GM21423 (cell line): Measurements from ENCODE around the gene VWDE.
A peak's percentile ranks its signal among the peaks of the same experiment; 100 is the strongest.
"Not testable (repeated sequence)": the region's sequence is repeated elsewhere in the genome, so short reads cannot be mapped to it uniquely, and the experiment has no call there.

ENCODE experiments used
- ATAC-seq: cut with Tn5 transposase; IDR thresholded peaks from one replicate; pipeline ENCODE4 v1.9.1; 2021; ENCODE audit warnings: mild to moderate bottlenecking, moderate library complexity; ENCODE audit not compliant: unreplicated experiment

Gene VWDE

DNA sequence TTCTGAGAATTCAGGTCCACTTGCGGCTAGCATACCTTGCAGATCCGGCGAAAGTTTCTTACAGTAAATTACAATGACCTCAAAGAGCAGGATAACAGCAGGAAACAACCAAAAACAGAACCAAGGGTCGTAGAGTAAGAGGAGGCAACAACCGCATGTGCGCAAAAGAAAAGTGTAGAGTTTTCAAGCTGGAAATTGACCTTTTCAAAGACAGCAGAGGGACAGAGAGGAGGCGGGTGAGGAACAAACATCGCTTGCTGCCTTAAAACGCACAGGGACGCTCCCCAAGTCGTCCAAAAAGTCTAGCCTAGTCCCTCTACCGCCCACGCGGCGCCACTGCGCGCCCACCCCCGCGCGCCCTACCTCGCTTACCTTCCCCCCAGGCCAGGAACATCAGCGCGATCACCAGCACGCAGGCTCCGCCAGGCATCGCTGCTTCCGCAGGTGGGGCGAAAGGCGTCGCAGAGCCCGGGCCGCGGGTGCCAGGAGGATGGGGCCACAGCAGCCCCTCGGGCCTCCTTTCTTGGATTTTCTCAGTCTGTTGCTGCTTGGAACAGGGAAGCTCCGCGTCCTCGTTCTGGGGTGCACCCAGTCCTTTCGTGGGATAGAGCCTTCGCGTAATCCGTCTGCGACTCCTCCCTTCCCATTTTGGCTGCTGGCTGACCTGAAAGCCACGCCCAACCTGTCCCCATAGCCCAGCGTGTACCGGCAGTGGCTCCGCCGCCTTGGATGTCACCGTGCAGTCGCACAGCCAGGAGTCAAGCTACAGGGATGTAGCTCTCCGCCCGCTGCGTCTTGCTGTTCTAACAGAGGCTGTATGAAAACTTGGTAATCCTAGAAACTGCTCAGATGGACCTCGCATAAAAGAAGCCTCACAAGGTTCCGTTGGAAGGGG lies at the start of gene VWDE:
VWDE (minus strand) TSS at position 579 of the 895 bp plus-strand sequence; CDS start at position 430, 149 bp downstream.
- ATAC-seq = peak; percentile 45

DNA sequence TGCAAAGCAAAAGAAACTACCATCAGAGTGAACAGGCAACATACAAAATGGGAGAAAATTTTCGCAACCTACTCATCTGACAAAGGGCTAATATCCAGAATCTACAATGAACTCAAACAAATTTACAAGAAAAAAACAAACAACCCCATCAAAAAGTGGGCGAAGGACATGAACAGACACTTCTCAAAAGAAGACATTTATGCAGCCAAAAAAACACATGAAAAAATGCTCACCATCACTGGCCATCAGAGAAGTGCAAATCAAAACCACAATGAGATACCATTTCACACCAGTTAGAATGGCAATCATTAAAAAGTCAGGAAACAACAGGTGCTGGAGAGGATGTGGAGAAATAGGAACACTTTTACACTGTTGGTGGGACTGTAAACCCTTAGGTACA lies 49.5 kb upstream of the VWDE start:
- not testable (repeated sequence) for ATAC-seq

DNA sequence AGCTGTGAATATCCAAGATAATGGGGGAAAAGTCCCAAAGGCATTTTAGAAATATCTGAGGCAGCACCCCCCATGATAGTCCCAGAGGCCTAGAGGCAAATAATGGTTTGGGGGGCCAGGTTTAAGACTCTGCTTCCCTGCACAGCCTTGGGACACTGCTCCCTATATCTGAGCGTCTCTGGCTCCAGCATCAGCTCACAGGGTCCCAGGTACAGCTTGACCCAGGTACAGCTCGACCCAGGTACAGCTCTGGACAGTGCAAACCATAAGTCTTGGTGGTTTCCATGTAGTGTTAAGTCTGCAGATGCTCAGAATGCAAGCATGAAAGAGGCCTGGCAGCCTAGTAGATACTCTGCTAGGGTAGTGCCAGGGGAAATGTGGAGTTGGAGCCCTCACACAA lies 47.0 kb upstream of the VWDE start:
- ATAC-seq = no peak

DNA sequence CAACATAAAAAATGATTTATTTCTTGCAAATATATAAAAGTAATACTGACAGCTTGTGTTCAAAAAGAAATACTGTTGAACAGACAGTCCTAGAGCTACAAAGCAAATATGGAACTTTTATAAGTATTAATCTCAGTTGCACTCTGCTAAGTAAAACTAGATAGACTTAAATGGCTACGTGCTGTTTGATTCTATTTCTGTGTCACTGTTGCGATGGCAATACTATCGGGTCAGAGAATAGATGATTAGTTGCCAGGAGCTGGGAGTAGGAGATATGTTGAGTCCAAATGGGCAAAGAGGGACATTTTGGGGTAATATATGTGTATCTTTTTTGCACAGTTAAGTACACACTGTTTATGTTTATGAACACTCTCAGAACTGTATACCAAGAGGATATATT lies 41.1 kb upstream of the VWDE start:
- ATAC-seq = no peak

DNA sequence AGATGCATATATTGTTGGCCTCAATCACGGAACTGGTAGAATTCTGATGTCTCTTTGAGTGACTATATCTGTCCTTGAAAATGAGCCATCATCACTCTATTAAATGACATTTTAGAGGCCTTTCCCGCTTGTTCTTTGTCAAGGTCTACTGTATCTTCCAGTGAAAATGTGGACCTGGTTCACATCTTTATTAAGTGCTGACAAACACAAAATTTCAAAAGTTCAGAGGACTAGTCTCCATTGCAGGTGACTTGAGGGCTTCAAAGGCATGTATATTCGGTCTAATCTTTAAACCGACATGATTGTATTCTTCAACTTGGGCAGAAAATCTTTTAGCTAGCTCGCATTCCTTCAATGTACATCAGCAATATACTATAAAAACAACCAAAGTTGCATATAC lies 36.6 kb upstream of the VWDE start:
- no peak for ATAC-seq

DNA sequence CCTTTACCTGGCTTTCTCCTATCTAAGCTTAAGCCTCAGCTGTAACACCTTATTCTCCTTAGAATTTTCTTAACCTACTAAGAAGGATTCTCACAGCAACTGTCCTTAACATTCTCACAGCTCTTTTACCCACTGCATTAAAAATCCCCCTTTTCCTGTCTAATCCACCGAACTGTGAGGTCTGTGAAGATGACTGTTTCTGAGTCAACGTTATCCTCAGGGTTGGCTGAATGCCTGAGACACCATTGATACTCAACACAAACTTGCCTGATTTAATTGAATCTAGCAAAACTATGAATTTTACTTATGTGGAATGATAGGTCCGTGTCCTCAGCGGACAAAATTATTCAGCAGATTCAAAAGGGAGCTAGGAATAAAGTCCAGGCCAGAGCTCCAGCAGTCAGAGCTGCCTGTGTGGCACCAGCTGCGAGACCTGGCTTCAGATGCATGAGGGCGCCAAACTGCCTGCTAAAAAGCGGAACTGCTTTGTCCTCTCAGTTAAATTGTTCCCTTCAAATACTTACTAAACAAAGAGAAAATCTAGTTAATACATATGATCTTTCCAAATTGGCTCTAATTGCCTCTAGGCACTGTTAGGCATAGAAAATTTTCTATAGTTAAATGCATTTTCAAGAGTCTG lies 33.4 kb upstream of the VWDE start:
- no peak for ATAC-seq

DNA sequence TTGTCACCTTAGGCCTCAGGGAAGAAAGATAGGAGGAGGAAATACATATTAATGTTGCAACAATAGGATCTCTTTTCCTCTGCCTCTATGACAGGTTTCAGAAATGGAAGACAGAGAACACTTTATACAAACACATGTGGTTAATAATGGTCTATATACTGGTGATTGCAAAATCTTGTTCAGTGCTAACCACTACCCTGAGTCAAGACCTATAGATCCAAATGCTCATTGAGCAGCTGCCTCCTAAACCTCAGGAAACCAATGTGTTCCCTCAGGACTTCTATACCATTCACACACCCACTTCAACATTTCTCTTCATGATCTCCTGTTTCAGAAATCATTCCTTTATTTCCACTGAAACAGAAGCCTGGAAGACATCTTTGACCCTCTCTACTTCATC lies 32.5 kb upstream of the VWDE start:
- ATAC-seq = no peak

DNA sequence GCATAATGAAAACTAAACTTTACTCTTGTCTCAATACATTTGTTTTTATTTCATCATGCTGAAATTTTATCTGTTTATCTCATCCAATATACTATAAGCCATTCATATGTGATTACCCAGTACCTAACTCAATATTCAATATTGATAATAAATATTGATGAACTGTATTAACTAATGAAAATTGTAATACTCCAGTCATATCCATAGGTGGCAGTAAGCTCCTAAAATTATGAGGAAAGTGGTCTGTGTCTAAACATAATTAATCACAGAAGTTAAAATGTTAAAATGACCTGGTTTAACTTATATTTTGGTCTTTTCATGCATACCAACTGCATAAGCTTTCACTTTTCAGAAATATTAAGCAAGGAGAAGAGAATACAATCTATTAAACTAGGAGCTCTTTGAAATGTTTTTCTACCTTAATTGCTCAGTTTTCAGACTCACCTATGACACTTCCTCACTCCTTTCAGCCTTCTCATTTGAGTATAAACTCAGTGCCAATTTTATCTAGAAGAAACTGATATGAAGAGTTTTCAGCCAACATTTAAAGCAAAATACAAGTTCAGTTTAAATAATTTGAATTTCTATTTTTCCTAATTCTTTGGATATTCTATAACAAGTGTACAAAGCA lies 30.5 kb upstream of the VWDE start:
- ATAC-seq = peak; percentile 51

DNA sequence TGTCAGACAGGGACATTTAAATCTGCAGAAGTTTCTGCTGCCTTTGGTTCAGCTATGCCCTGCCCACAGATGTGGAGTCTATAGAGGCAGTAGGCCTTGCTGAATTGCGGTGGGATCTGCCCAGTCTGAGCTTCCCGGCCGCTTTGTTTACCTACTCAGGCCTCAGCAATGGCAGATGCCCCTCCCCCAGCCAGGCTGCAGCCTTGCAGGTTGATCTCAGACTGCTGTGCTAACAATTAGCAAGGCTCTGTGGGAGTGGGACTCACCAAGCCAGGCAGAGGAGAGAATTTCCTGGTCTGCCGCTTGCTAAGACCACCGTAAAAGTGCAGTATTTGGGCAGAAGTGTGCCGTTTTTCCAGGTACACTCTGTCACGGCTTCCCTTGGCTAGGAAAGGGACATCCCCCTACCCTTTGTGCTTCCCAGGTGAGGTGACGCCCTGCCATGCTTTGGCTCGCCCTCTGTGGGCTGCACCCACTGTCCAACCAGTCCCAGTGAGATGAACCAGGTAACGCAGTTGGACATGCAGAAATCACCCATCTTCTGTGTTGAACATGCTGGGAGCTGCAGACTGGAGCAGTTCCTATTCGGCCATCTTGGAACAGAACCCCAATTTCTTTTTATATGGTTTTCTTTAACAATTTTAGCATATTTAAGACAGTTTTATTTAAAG lies 28.4 kb upstream of the VWDE start:
- no peak for ATAC-seq

DNA sequence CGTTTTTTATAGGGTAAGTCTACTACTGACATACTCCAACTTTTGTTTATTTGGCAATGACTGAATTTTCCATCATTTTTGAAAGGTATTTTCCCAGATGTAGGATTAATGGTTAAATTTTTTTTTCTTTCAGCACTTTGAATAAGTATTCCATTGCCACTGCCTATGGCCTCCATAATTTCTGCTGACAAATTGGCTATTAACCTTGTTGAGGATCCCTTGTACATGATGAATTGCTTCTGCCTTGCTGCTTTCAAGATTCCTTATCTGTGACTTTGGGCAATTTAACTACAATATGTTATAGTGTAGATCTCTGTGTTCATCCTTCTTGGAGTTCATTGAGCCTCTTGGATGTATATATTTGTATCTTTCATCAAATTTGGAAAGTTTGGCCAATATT lies 21.6 kb upstream of the VWDE start:
- no peak for ATAC-seq

DNA sequence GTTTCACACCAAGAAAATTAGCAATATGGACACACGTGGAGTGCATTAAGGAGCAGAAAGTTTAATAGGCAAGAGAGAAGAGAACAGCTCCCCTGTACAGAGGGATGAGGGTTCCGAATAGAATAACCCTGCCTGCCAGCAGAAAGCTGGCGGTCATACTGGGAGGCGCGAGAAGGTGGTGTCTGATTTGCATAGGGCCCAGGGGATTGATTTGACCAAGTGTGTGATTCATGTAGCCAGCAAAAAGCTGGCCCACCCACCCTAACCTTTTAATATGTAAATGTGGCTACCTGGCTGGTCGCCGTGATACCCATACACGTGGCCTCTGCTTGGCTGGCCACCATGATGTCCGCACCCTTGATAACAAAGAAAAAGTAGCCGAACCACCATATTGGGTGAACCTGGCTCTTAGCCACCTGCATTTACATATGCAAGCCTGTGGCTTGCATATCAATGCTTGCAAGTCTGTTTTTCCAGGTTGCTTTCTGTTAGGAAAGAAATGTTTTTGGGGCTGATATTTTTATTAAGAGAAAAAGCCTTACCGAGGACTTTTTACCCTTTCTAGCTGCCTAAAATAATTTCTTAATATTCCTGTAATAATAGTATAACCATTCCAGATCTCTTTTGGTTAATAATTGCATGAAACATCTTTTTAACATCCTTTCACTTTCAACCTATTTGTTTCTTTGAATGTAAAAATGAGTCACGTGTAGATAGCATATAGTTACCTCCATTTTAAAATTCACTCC lies 20.5 kb upstream of the VWDE start:
- no peak for ATAC-seq

DNA sequence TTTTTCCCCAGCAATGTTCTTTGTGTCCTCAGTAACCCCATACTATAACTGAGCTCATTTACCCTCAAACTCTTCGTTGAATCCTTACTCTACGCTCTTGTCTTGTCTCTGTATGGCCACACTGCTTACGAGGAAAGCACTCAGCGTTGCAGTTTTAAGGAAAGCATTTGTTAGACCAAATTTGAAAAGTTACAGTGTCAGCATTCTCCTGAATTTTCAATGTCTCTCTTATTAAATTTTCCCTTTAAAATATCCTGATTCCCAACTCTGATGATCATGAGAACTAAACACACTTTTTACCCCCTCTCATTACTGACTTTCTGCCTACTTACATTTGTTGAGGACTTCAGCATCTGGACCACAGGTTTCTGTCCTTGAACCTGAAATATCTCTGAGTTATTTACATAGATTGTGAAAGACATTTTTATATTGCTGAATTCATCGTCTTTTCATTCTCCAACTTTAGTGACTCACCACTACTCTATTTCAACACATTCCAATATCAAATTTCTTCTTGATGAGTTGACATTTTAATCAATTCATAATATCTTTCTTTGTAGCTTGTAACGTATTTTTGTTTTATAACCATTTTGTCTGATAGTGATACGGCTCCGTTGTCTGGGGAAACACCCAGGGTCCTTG lies 19.8 kb upstream of the VWDE start:
- ATAC-seq = no peak

DNA sequence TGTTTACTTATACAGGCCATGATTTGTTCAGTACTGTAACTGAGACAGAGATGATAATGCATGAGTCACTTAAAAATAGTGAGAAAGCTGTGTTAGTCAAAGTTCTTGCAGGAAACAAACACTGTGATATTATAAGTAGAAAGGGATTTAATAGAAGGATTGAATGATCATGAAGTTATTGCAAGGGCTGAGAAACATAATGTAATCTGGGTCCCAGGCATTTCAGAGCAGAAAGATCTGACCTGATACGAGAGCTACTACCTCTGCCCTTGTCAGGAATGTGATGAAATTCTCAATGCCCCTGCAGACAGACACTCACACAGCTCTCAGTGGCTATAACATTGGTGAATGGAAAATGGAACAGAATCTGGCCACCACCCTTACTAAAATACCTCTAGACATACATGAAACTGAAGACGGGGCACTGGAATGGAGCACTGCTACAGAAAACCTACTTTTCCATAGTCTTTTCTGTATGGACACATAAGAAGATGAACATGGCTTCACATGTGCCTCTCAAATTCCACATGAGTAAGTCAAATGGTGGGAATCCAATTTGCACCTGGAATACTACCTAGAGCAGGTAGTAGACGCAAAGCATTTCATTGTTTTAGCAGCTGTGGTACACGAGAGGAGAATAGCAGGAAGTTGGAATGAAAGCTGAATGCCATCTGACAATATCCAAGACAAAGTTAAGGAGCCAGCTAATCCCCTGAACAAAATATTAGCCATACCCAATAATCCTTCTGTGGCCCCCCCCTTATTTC lies 19.1 kb upstream of the VWDE start:
- no peak for ATAC-seq

DNA sequence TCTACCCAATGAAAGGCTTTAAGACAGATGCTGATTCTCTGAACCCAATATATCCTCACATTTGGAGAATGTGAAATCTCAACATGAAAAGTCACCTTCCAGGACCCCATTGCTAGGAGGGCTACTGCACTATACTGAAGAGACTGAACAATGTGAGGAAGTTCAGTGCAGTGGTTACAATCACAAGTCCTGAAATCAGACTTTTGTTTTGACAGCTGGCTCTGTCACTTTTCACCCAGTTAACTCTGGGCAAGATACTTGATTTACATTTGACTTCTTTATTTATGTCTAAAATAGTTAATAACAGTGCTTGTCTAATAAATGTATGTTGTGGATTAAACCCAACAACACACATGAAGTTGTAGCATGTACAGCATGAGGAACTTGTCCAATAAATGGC lies 14.8 kb upstream of the VWDE start:
- no peak for ATAC-seq

DNA sequence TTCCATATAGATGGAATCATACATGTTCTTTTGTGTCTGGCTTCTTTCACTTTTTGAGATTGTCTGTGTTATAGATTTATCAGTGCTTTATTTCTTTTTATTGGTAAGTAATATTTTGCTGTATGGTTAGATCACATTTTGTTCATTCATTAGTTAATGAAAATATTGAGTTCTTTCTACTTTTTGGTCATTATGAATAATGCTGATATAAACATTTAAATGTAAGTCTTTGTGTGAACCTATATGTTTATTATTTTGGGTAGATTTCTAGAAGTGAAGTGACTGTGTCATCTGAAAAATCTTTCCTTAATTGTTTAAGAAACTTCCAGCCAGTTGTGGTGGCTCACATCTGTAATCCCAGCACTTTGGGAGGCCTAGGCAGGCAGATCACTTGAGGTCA lies 11.4 kb upstream of the VWDE start:
- no peak for ATAC-seq

DNA sequence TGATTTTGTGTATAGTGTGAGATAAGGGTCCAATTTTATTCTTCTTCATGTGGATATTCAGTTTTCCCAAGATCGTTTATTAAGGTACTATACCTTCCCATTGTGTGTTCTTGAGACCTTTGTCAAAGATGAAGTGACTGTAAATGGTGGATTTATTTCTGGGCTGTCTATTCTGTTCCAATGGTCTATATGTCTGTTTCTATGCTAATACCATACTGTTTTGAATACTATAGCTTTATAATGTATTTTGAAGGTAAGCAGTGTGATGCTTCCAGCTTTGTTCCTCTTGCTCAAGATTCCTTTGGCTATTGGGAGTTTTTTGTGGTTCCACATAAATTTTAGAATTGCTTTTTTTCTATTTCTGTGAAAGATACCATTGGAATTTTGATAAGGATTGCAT lies 8.7 kb upstream of the VWDE start:
- no peak for ATAC-seq

DNA sequence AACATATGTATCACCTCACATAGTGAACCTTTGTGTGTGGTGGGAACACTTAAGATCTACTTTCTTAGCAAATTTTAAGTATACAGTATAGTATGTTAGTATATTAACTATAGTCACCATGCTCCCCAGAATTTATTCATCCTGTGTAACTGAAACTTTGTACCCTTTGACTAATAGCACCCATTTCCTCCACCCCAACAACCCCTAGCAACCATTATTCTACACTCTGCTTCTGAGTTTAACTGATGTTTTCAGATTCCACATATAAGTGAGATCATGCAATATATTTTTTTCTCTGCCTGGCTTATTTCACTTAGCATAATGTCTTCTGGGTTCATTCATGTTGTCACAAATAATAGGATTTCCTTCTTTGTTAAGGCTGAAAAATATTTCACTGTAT lies 6.9 kb upstream of the VWDE start:
- no peak for ATAC-seq

DNA sequence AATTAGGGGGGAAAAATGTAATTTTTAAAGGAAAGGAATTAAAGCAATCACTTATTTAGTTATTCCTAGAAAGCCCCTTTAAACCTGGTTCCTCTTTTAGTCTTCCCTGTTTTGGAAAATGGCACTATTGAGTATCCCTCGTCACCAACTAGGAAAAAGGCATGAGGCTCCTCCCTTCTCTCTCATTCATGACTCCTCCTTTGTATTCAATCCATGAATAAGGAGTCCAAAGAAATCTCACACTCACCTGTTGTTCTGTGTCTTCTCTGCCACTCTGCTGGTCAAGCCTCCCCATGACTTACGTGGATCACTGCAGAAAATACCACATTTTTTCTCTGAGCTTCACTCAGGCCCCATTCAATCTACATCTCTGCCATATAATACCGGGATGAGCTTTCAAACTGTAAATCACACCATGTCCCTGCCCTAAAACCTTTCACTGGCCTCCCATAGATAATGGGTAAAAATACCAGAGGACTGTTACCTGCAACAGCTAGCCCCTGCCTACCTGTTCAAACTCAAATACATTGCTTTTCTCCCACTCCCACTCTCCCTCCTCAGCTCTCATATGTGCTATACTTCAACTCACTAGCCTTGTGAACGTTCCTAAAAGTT lies 5.5 kb upstream of the VWDE start:
- ATAC-seq = no peak

DNA sequence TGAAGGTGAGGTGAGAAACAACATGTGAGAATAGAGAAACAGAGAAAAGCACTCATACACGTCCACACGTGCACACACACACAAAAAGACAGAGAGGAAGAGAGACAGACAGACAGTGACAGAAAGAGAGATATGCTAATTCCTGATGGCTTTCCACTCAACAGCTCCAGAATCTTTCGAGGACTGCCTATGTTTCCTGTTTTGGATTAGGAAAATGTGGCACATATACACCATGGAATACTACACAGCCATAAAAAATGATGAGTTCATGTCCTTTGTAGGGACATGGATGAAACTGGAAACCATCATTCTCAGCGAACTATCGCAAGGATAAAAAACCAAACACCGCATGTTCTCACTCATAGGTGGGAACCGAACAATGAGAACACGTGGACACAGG lies 4.0 kb upstream of the VWDE start:
- ATAC-seq = not testable (repeated sequence)
